Measurements from ENCODE around the gene SGCD. TPM values are rescaled to one million over a fixed set of nuclear protein-coding genes. Genes with fewer than 3 reads are reported as not detected.

Gene SGCD
- total RNA-seq, 1 experiment from 2014 or later, result not detected

DNA sequence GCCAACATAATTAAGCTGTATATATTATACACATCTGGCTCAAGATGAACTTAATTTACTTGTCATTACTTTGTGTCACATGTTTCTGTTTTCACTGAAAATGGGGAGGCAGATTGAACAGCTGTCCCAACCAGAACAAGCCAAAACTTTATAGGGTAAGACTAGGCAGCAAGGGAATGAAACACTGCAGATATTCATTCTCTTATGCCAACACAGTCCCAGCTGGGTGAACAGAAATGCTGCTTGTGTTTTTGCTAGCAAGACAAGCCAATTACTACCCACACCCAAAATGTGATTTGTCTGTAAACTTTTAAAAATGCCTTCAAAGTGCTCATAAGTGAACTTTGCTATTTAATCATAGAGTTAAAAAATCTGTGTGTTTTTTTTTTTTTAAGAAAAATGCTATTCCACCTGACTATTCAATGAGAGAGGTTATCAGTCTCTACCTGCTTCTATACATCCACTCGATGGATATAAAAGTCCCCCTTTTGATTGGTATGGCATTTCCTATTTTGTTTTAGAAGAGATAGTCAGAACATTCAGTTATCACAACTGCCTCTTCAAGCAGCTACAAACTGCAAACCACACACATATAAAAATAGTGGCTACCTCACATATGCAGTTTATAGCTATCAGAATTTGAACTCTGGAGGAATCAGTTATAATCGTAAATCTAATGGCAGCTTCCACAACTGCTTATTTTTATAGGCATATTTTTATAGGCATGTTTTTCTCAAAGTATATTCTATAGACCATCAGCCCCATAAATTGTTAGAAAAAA, 431.2 kb downstream of the SGCD start:
- no peaks in the 10 kb centered on the region for H3K9me3 ChIP-seq (ENCODE audit: control insufficient read depth, insufficient read depth, low read depth, low read length)
- ChIA-PET CTCF (no interaction called here), POLR2A (no interaction called here)
- H3K27me3 ChIP-seq (ENCODE audit: control insufficient read depth, insufficient read depth, low read length), result no peaks in the 10 kb centered on the region
- DNase-seq (ENCODE audit: low read depth, low spot score) (no peak), ATAC-seq (no peak)
- H3K4me3 ChIP-seq (ENCODE audit: low read depth in 2 of 2, low read length in 2 of 2), result no peak overlapping the region
- intact Hi-C loops (cut with micrococcal nuclease; ENCODE audit: unreplicated experiment) (no loop called here), in situ Hi-C loops (cut with HindIII; ENCODE audit: low pct_unique_long_range_greater_than_20kb, low sequenced_read_pairs) (no loop called here)
- TF ChIP-seq SIN3A (IDR thresholded peaks at IDR 0.05; ENCODE audit: borderline replicate concordance, insufficient read depth, low read depth, low read length) (no peak), TCF7L2 (IDR thresholded peaks at IDR 0.05; ENCODE audit: low read depth, low read length) (no peak), POLR2AphosphoS5 (IDR thresholded peaks at IDR 0.05; ENCODE audit: low read depth, low read length) (no peak)
- no TSS peak for BruUV-seq (replicated peaks)
- no peaks in the 10 kb centered on the region for H3K36me3 ChIP-seq (ENCODE audit: control insufficient read depth, insufficient read depth, low read length)
- no peak overlapping the region for H3K27ac ChIP-seq (ENCODE audit: low read length)
- H3K4me1 ChIP-seq (ENCODE audit: control insufficient read depth, insufficient read depth, low read length), result no peaks in the 10 kb centered on the region

GRCh38 chr5:156759156-156759555, 432.2 kb downstream of the SGCD start:
- DNase-seq (ENCODE audit: low read depth, low spot score), result no peak
- POLR2A ChIA-PET, result no interaction called here
- H3K27me3 ChIP-seq (ENCODE audit: control insufficient read depth, insufficient read depth, low read length), result no peaks in the 10 kb centered on the region
- ATAC-seq, result no peak
- no peak overlapping the region for H3K27ac ChIP-seq (ENCODE audit: low read length)
- H3K4me3 ChIP-seq (ENCODE audit: low read depth in 2 of 2, low read length in 2 of 2), result no peak overlapping the region
- intact Hi-C loops (cut with micrococcal nuclease; ENCODE audit: unreplicated experiment) (no loop called here), in situ Hi-C loops (cut with HindIII; ENCODE audit: low pct_unique_long_range_greater_than_20kb, low sequenced_read_pairs) (no loop called here)
- no peaks in the 10 kb centered on the region for H3K9me3 ChIP-seq (ENCODE audit: control insufficient read depth, insufficient read depth, low read depth, low read length)
- CTCF ChIA-PET, result no interaction called here
- TF ChIP-seq, protein P1, sequence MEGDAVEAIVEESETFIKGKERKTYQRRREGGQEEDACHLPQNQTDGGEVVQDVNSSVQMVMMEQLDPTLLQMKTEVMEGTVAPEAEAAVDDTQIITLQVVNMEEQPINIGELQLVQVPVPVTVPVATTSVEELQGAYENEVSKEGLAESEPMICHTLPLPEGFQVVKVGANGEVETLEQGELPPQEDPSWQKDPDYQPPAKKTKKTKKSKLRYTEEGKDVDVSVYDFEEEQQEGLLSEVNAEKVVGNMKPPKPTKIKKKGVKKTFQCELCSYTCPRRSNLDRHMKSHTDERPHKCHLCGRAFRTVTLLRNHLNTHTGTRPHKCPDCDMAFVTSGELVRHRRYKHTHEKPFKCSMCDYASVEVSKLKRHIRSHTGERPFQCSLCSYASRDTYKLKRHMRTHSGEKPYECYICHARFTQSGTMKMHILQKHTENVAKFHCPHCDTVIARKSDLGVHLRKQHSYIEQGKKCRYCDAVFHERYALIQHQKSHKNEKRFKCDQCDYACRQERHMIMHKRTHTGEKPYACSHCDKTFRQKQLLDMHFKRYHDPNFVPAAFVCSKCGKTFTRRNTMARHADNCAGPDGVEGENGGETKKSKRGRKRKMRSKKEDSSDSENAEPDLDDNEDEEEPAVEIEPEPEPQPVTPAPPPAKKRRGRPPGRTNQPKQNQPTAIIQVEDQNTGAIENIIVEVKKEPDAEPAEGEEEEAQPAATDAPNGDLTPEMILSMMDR (IDR thresholded peaks at IDR 0.05), result no peak
- TF ChIP-seq TCF7L2 (IDR thresholded peaks at IDR 0.05; ENCODE audit: low read depth, low read length), result no peak
- TF ChIP-seq, protein P2, sequence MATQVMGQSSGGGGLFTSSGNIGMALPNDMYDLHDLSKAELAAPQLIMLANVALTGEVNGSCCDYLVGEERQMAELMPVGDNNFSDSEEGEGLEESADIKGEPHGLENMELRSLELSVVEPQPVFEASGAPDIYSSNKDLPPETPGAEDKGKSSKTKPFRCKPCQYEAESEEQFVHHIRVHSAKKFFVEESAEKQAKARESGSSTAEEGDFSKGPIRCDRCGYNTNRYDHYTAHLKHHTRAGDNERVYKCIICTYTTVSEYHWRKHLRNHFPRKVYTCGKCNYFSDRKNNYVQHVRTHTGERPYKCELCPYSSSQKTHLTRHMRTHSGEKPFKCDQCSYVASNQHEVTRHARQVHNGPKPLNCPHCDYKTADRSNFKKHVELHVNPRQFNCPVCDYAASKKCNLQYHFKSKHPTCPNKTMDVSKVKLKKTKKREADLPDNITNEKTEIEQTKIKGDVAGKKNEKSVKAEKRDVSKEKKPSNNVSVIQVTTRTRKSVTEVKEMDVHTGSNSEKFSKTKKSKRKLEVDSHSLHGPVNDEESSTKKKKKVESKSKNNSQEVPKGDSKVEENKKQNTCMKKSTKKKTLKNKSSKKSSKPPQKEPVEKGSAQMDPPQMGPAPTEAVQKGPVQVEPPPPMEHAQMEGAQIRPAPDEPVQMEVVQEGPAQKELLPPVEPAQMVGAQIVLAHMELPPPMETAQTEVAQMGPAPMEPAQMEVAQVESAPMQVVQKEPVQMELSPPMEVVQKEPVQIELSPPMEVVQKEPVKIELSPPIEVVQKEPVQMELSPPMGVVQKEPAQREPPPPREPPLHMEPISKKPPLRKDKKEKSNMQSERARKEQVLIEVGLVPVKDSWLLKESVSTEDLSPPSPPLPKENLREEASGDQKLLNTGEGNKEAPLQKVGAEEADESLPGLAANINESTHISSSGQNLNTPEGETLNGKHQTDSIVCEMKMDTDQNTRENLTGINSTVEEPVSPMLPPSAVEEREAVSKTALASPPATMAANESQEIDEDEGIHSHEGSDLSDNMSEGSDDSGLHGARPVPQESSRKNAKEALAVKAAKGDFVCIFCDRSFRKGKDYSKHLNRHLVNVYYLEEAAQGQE (IDR thresholded peaks at IDR 0.05; ENCODE audit: insufficient read depth in 1 of 2, low read depth in 2 of 2, low read length in 1 of 2), result no peak
- TF ChIP-seq SIN3A (IDR thresholded peaks at IDR 0.05; ENCODE audit: borderline replicate concordance, insufficient read depth, low read depth, low read length), result no peak
- no peaks in the 10 kb centered on the region for H3K36me3 ChIP-seq (ENCODE audit: control insufficient read depth, insufficient read depth, low read length)
- BruUV-seq (replicated peaks), result no TSS peak
- H3K4me1 ChIP-seq (ENCODE audit: control insufficient read depth, insufficient read depth, low read length), result no peaks in the 10 kb centered on the region

DNA sequence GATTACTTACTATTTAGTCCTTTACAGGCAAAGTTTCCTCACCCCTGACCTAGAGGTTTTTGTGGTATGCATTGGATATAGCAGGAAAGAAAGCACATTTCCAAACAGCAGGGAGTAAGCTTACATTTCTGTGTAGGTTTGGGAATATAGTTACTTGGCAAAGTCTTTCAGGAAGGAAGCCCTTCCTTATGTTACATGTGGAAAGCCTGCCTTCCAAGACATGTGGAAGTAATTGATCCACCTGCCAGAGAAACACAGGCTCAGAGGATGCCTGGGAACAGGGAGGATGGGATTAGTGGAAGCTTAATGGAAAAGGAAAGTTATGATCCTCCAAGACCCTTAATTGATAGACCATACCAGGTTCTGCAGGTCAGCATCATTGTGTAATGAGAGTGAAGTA, 435.8 kb downstream of the SGCD start:
- ChIA-PET CTCF (no interaction called here), POLR2A (no interaction called here)
- DNase-seq (ENCODE audit: low read depth, low spot score), result no peak
- TF ChIP-seq SIN3A (IDR thresholded peaks at IDR 0.05; ENCODE audit: borderline replicate concordance, insufficient read depth, low read depth, low read length) (no peak), POLR2AphosphoS5 (IDR thresholded peaks at IDR 0.05; ENCODE audit: low read depth, low read length) (no peak), TCF7L2 (IDR thresholded peaks at IDR 0.05; ENCODE audit: low read depth, low read length) (no peak)
- TF ChIP-seq, protein P2 (IDR thresholded peaks at IDR 0.05; ENCODE audit: insufficient read depth in 1 of 2, low read depth in 2 of 2, low read length in 1 of 2), result no peak
- TF ChIP-seq, protein P1 (IDR thresholded peaks at IDR 0.05), result no peak
- H3K27ac ChIP-seq (ENCODE audit: low read length), result no peak overlapping the region
- H3K9me3 ChIP-seq (ENCODE audit: control insufficient read depth, insufficient read depth, low read depth, low read length), result no peaks in the 10 kb centered on the region
- no peaks in the 10 kb centered on the region for H3K4me1 ChIP-seq (ENCODE audit: control insufficient read depth, insufficient read depth, low read length)
- BruUV-seq (replicated peaks), result no TSS peak
- ATAC-seq, result no peak
- intact Hi-C loops (cut with micrococcal nuclease; ENCODE audit: unreplicated experiment), result no loop called here
- H3K36me3 ChIP-seq (ENCODE audit: control insufficient read depth, insufficient read depth, low read length), result no peaks in the 10 kb centered on the region
- H3K4me3 ChIP-seq (ENCODE audit: low read depth in 2 of 2, low read length in 2 of 2), result no peak overlapping the region
- in situ Hi-C loops (cut with HindIII; ENCODE audit: low pct_unique_long_range_greater_than_20kb, low sequenced_read_pairs), result no loop called here
- H3K27me3 ChIP-seq (ENCODE audit: control insufficient read depth, insufficient read depth, low read length), result no peaks in the 10 kb centered on the region

Data from Panc1 (cell line).